Bronchial epithelial cell (primary cell): ENCODE results near the gene C5orf63. TPM values are rescaled to one million over a fixed set of nuclear protein-coding genes. Genes with fewer than 3 reads are reported as not detected.
A peak's percentile ranks its signal among the peaks of the same experiment; 100 is the strongest.

Source experiments
- DNase-seq: peaks from one replicate; pipeline ENCODE4 v3.0.0-alpha.2; 2010; ENCODE audit warnings: low read depth
- FAIRE-seq: peaks from 2 replicates; lab custom pipeline; 2011; peaks lifted over from hg19 to GRCh38; lab: Jason Lieb, UNC
- H3K27me3 ChIP-seq: 2 replicates; pipeline ENCODE4 v1.5.1; 2011; ENCODE audit warnings: low read length; ENCODE audit not compliant: control insufficient read depth, insufficient read depth
- H3K36me3 ChIP-seq: 2 replicates; pipeline ENCODE4 v1.5.1; 2011; ENCODE audit warnings: low read length; ENCODE audit not compliant: control insufficient read depth, insufficient read depth
- H3K4me3 ChIP-seq: 2 replicates; pipeline ENCODE4 v1.5.1; 2011; ENCODE audit warnings: mild to moderate bottlenecking, low read depth, low read length, control low read depth
- total RNA-seq: library from RNA; depleted of rRNA; stranded (reverse); fragments of >200 nt; gene quantifications from 2 replicates; pipeline ENCODE4 v1.2.1, GENCODE V29; 2014
- TF ChIP-seq, protein P1 (sequence below): IDR thresholded peaks from 2 replicates; pipeline ENCODE4 v1.5.1; 2011; ENCODE audit warnings: mild to moderate bottlenecking, moderate library complexity, low read length, control low read depth, inconsistent platforms; ENCODE audit not compliant: insufficient read depth, severe bottlenecking

Gene C5orf63
- total RNA-seq, 1 donor from 2014 or later = 4.5 TPM

DNA sequence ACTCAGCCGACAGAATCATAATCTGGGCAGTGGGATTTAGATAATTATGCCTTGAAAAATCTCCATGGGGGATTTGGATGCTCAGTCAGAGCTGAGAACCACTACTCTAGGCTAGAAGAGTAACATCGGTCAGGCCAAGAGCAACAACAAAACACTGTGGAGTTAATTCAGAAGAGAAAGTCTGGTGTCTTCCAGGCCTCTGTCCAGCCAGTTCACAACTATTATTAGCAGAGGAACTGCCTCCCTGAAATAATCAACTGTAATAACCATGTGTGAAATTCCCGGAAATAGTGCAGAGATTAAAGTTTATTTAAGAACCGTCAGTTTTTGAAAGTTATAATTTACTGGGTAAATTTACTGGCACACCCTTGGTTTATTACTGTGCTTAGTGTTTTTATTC, 34.8 kb downstream of the C5orf63 start:
- no peaks in the 10 kb centered on the region for H3K27me3 ChIP-seq
- H3K36me3 ChIP-seq = no peaks in the 10 kb centered on the region
- DNase-seq (no peak), FAIRE-seq (no peak)
- H3K4me3 ChIP-seq = no peak overlapping the region
- TF ChIP-seq, protein P1, sequence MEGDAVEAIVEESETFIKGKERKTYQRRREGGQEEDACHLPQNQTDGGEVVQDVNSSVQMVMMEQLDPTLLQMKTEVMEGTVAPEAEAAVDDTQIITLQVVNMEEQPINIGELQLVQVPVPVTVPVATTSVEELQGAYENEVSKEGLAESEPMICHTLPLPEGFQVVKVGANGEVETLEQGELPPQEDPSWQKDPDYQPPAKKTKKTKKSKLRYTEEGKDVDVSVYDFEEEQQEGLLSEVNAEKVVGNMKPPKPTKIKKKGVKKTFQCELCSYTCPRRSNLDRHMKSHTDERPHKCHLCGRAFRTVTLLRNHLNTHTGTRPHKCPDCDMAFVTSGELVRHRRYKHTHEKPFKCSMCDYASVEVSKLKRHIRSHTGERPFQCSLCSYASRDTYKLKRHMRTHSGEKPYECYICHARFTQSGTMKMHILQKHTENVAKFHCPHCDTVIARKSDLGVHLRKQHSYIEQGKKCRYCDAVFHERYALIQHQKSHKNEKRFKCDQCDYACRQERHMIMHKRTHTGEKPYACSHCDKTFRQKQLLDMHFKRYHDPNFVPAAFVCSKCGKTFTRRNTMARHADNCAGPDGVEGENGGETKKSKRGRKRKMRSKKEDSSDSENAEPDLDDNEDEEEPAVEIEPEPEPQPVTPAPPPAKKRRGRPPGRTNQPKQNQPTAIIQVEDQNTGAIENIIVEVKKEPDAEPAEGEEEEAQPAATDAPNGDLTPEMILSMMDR = no peak

DNA sequence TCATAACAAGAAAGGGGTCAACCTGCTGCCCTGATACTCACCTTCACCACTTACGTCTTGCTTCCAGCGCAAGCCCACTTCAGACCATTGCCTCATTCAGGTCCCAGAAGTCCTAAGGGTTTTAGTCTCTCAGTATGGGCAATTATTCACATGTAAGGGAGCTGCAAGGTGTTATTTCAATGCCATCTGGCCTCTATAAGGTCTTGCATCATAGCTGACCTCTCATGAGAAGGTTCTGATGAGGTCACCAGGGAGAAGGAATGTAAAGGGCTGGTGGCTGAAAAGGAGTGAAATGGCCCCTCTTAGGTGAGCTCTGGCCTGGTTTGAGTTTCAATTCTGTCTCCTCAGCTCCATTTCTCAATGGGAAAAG, 41.5 kb downstream of the C5orf63 start:
- TF ChIP-seq, protein P1 = no peak
- Histone ChIP-seq H3K4me3 (no peak overlapping the region), H3K36me3 (no peaks in the 10 kb centered on the region), H3K27me3 (no peaks in the 10 kb centered on the region)
- no peak for FAIRE-seq
- DNase-seq = peak; percentile 6

DNA sequence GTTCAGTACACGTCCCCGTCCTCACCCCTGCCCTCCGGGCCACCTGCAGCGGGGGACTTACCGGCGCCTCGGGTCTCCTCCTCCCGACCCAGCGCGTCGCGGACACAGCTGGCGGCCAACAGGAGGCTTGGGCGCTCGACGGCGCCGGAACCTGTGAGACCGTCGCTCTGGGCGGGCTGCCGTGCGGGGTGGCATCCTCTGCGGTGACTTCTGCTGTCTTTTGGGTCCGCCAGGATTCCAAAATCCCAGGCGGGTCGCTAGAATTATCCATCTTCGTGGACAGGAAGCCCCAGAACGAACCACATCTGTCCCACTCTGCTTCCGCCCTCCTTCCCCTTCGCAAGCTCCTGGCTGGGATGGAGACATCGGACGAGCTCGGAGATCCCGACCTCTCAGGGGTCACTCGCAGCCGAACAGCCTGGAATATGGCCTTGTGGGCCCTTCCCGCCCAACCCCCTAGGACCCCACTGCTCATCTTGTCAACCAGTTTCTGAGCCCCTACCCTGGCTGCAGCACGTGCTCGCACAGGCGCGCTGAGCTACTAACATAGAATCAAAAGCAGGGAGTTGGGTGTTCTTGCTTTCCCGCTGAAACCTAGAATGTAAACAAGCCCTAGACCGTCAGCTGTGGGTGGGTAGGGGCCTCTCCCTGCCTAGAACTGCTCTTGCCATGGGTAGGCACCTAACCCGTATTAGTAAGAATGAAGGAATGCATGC, 42.0 kb downstream of the C5orf63 start:
- FAIRE-seq (no peak), DNase-seq (no peak)
- Histone ChIP-seq H3K36me3 (no peaks in the 10 kb centered on the region), H3K4me3 (peak overlapping the region; percentile 64), H3K27me3 (no peaks in the 10 kb centered on the region)
- TF ChIP-seq, protein P1 = no peak

DNA sequence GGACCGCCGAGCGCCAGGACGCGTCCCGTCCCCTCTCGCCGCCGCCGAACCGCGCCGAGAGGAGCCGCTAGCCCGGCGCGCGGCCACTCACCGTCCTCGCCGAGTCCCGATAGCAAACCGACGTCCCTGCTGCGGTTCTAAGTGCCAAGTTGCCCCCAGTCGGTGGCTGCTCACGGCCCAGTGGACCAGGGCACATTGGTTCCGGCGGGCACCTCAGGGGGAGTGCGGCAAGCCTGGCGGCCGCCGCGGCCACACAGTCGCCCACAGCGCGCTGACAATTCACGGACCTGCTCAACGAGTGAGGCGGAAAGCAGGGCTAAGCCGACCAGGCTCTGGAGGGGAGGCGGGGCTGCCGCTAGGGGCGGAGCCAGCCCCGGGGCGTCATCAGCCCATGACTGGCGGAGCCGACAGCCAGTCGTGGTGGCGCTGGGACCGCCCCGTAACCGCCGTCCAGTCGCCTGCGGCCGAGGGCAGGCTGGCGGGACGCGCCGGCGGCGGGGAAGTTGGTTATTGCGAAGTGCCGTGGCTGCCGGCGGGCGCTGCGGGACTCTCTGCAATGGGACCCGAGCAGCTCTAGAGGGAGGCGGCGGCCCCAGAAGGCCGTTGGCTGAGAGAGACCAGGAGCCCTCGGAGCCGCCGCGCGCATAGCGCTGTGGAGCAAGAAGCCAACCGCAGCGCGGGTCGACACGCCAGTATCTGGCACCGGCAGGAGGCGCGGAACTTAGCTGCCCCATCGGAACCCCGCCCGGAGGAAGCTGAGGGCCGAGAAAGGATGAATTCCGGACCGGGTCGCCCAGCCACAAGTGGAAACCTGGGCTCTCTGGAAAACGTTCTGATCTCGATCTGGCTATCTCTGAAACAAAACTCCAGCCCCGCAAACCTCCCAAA, 42.8 kb downstream of the C5orf63 start, which contains the start of gene MARCHF3:
TSS of gene MARCHF3 (minus strand) at position 300 of the 888 bp plus-strand sequence. CDS start 112,387 bp downstream, outside the sequence.
- no peaks in the 10 kb centered on the region for H3K27me3 ChIP-seq
- TF ChIP-seq, protein P1 = peak; percentile 50
- H3K36me3 ChIP-seq = no peaks in the 10 kb centered on the region
- H3K4me3 ChIP-seq = peak within 1 kb of the TSS; percentile 64
- FAIRE-seq (no peak), DNase-seq (peak; percentile 87)

DNA sequence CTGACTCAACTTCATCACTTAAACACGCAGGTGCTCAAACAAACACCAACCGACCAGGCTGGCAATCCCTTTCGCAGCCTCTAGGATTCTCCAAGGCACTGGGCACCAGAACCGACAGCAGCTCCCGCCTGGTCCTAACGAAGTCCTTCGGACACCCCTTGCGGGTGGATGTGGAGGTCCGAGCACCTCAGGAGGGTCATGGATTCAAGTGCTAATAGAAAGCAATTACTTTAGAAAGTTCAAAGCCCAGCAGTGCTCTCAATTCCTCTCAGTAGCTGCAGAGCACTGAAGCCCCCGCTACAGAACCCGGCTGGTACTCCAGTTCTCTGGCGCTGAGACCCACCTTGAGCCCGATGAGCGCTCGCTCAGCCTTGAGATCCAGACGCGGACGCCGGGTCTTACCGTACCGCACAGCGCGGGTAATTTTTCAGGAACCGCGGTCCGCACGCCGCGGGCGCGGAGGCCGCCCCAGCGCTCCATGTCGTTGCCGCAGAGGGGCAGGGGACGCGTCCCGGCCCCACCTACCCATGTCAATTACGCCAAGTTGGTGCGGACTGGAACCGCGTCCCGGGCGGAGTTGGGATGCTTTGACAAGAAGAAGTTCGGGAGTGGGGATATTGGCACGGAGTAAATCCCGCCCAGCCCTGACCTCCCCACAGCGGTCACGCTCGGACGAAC, 43.6 kb downstream of the C5orf63 start:
- FAIRE-seq (no peak), DNase-seq (peak; percentile 67)
- no peaks in the 10 kb centered on the region for H3K27me3 ChIP-seq
- TF ChIP-seq, protein P1 = peak; percentile 63
- no peaks in the 10 kb centered on the region for H3K36me3 ChIP-seq
- H3K4me3 ChIP-seq = peak overlapping the region; percentile 64
